Gastroesophageal sphincter (tissue), 3 donors: ENCODE measurements around the gene DENND1B.

ENCODE experiments used
- EP300 ChIP-seq: sonication (generic); formaldehyde crosslinking; IDR thresholded peaks from one replicate; pipeline ENCODE4 v1.6.1; 2017; ENCODE audit warnings: antibody characterized with exemption, mild to moderate bottlenecking
- POLR2A ChIP-seq, 2 donors: fragments of 450-650 bp; IDR thresholded peaks; one replicate each; pipeline ENCODE4 v1.6.1; 2017; ENCODE audit warnings: antibody characterized with exemption in 2 of 2, mild to moderate bottlenecking in 2 of 2, moderate library complexity in 1 of 2
- TF ChIP-seq, protein P1 (sequence below), 4 experiments: fragments of 200-600 bp in 2 of 4; fragments of 450-650 bp in 2 of 4; sonication (generic) in 1 of 4; IDR thresholded peaks; one replicate each; pipeline ENCODE4 v1.5.1; 2017 to 2019; ENCODE audit warnings: antibody characterized with exemption in 4 of 4, mild to moderate bottlenecking in 2 of 4, moderate library complexity in 2 of 4

- TF ChIP-seq, protein P1, sequence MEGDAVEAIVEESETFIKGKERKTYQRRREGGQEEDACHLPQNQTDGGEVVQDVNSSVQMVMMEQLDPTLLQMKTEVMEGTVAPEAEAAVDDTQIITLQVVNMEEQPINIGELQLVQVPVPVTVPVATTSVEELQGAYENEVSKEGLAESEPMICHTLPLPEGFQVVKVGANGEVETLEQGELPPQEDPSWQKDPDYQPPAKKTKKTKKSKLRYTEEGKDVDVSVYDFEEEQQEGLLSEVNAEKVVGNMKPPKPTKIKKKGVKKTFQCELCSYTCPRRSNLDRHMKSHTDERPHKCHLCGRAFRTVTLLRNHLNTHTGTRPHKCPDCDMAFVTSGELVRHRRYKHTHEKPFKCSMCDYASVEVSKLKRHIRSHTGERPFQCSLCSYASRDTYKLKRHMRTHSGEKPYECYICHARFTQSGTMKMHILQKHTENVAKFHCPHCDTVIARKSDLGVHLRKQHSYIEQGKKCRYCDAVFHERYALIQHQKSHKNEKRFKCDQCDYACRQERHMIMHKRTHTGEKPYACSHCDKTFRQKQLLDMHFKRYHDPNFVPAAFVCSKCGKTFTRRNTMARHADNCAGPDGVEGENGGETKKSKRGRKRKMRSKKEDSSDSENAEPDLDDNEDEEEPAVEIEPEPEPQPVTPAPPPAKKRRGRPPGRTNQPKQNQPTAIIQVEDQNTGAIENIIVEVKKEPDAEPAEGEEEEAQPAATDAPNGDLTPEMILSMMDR (IDR thresholded peaks at IDR 0.05): no peak
- TF ChIP-seq POLR2A (IDR thresholded peaks at IDR 0.05): no peak
- TF ChIP-seq EP300: no peak
Observed at GRCh38 chr1:197663162-197663953, 111.9 kb downstream of the DENND1B start.
